GM12878 (cell line): ENCODE measurements around the gene CHRNA5. TPM values are rescaled to one million over a fixed set of nuclear protein-coding genes. Genes with fewer than 3 reads are reported as not detected.

Experiments
- ATAC-seq: fragments of 200-7000 bp; cut with Tn5 transposase; 3 replicates; pipeline ENCODE4 v1.9.1; 2020; ENCODE audit warnings: mild to moderate bottlenecking, moderate library complexity
- BruUV-seq: library from RNA; stranded (reverse); fragments of 400-500 nt; replicated peaks from 2 replicates; lab custom pipeline; 2021; lab: Mats Ljungman, UMichigan
- CTCF ChIA-PET: fragments of 300-600 bp; sonication (Branson Sonifier 250); formaldehyde crosslinking; extraction: SDS; loops from one replicate; lab custom pipeline; 2021; ENCODE audit warnings: inconsistent platforms; lab: Yijun Ruan, JAX
- POLR2A ChIA-PET: fragments of 350-600 bp; formaldehyde crosslinking; extraction: SDS; loops from one replicate; lab custom pipeline; 2021; ENCODE audit warnings: inconsistent platforms; lab: Charles Lee
- RAD21 ChIA-PET: fragments of 300-600 bp; sonication (Branson Sonifier 250); formaldehyde crosslinking; loops from one replicate; lab custom pipeline; 2023; ENCODE audit warnings: antibody characterized with exemption; ENCODE audit not compliant: unreplicated experiment; lab: Charles Lee
- SMC1A ChIA-PET: fragments of 300-600 bp; sonication (Branson Sonifier 250); formaldehyde crosslinking; loops from one replicate; lab custom pipeline; 2023; ENCODE audit not compliant: unreplicated experiment, uncharacterized antibody; lab: Charles Lee
- DNase-seq: peaks from one replicate; pipeline ENCODE4 v3.0.0-alpha.2; 2011; ENCODE audit warnings: low read depth, low spot score
- FAIRE-seq: peaks from 3 replicates; lab custom pipeline; 2011; peaks lifted over from hg19 to GRCh38; lab: Jason Lieb, UNC
- H2AFZ ChIP-seq: 2 replicates; pipeline ENCODE4 v1.6.0; 2011; ENCODE audit warnings: low read depth, low read length, control low read depth; ENCODE audit not compliant: control insufficient read depth
- H3K27ac ChIP-seq: 2 replicates; pipeline ENCODE4 v1.5.1; 2011; ENCODE audit warnings: control low read depth; ENCODE audit not compliant: control insufficient read depth, insufficient read depth
- H3K27me3 ChIP-seq, 2 experiments: replicated peaks in 1 of 2; 2 replicates each; pipeline versions ENCODE4 v1.6.0 to v1.6.1; 2011; ENCODE audit warnings: low read length in 1 of 2; ENCODE audit not compliant: control insufficient read depth in 2 of 2, insufficient read depth in 2 of 2
- H3K36me3 ChIP-seq, 2 experiments: 2 replicates each; pipeline ENCODE4 v1.5.1; 2011; ENCODE audit warnings: low read length in 1 of 2; ENCODE audit not compliant: control insufficient read depth in 2 of 2, insufficient read depth in 2 of 2
- H3K4me1 ChIP-seq: 2 replicates; pipeline ENCODE4 v1.6.1; 2011; ENCODE audit warnings: mild to moderate bottlenecking, low read length, moderate library complexity, mixed read lengths; ENCODE audit not compliant: control insufficient read depth, insufficient read depth
- H3K4me2 ChIP-seq: 2 replicates; pipeline ENCODE4 v1.6.0; 2011; ENCODE audit warnings: control low read depth; ENCODE audit not compliant: control insufficient read depth, insufficient read depth
- H3K4me3 ChIP-seq: fragments of 200-600 bp; sonication (generic); 2 replicates; pipeline ENCODE4 v1.5.1; 2016
- H3K79me2 ChIP-seq: 2 replicates; pipeline ENCODE4 v1.6.0; 2011; ENCODE audit warnings: low read length; ENCODE audit not compliant: control insufficient read depth, insufficient read depth
- H3K9ac ChIP-seq: 2 replicates; pipeline ENCODE4 v1.8.0; 2011; ENCODE audit warnings: low read length, control low read depth, mixed read lengths; ENCODE audit not compliant: control insufficient read depth, insufficient read depth
- H3K9me3 ChIP-seq: replicated peaks from 3 replicates; pipeline ENCODE4 v1.5.1; 2011; ENCODE audit warnings: mild to moderate bottlenecking, low read length; ENCODE audit not compliant: control insufficient read depth, insufficient read depth
- H4K20me1 ChIP-seq: 2 replicates; pipeline ENCODE4 v1.6.0; 2011; ENCODE audit not compliant: control insufficient read depth, insufficient read depth
- ATF7 ChIP-seq: fragments of 450-650 bp; IDR thresholded peaks from 2 replicates; pipeline ENCODE4 v1.6.1; 2016; ENCODE audit warnings: low read depth, mild to moderate bottlenecking
- EED ChIP-seq: sonication (generic); IDR thresholded peaks from 2 replicates; pipeline ENCODE4 v1.6.1; 2016; ENCODE audit warnings: antibody characterized with exemption, low read depth
- ELK1 ChIP-seq: IDR thresholded peaks from 2 replicates; pipeline ENCODE4 v1.6.1; 2012; ENCODE audit warnings: low read depth, low read length, improper control_type of control experiment
- EP300 ChIP-seq, 2 experiments: fragments of 150-350 bp in 1 of 2; IDR thresholded peaks; 2 replicates each; pipeline ENCODE4 v1.6.1; 2011 to 2012; ENCODE audit warnings: low read depth in 2 of 2, low read length in 2 of 2, borderline replicate concordance in 1 of 2, improper control_type of control experiment in 1 of 2, inconsistent platforms in 1 of 2; ENCODE audit not compliant: control insufficient read depth in 1 of 2
- HDAC6 ChIP-seq: fragments of 200-600 bp; sonication (generic); IDR thresholded peaks from one replicate; pipeline ENCODE4 v1.8.0; 2017; ENCODE audit warnings: antibody characterized with exemption; ENCODE audit not compliant: unreplicated experiment
- HDGF ChIP-seq: fragments of 450-650 bp; IDR thresholded peaks from 2 replicates; pipeline ENCODE4 v1.6.1; 2016; ENCODE audit warnings: antibody characterized with exemption
- MLLT1 ChIP-seq: fragments of 450-650 bp; IDR thresholded peaks from 2 replicates; pipeline ENCODE4 v1.6.1; 2016; ENCODE audit warnings: mild to moderate bottlenecking
- MTA3 ChIP-seq: IDR thresholded peaks from 2 replicates; pipeline ENCODE4 v1.6.1; 2012; ENCODE audit warnings: low read length, inconsistent platforms, borderline replicate concordance
- MYB ChIP-seq: fragments of 150-350 bp; IDR thresholded peaks from 2 replicates; pipeline ENCODE4 v1.6.1; 2014; ENCODE audit warnings: mild to moderate bottlenecking, low read depth, low read length, borderline replicate concordance
- POLR2AphosphoS5 ChIP-seq: IDR thresholded peaks from 2 replicates; pipeline ENCODE4 v1.6.1; 2011; ENCODE audit warnings: mild to moderate bottlenecking, low read length, inconsistent platforms
- TCF3 ChIP-seq: IDR thresholded peaks from 2 replicates; pipeline ENCODE4 v1.6.1; 2012; ENCODE audit warnings: low read depth, mild to moderate bottlenecking, low read length, borderline replicate concordance; ENCODE audit not compliant: insufficient read depth
- ZBED1 ChIP-seq: IDR thresholded peaks from 2 replicates; pipeline ENCODE4 v1.6.1; 2016; ENCODE audit warnings: borderline replicate concordance
- ZBTB11 ChIP-seq: fragments of 450-650 bp; formaldehyde crosslinking; IDR thresholded peaks from 2 replicates; pipeline ENCODE4 v1.5.0; 2022; ENCODE audit warnings: mild to moderate bottlenecking, missing genetic modification characterization
- WGBS: methylation state at CpG from one replicate; pipeline ENCODE4 v1.1.6; 2016; ENCODE audit warnings: low lambda C conversion rate; ENCODE audit not compliant: insufficient replicate concordance, insufficient coverage; ENCODE audit errors: missing lambda C conversion rate; 5-methylcytosine and 5-hydroxymethylcytosine counted together
- in situ Hi-C: fragments of 300-500 bp; cut with MboI; formaldehyde crosslinking; loops from 9 replicates; pipeline ENCODE4 v1.14.3; 2018; ENCODE audit warnings: mixed read lengths
- intact Hi-C: fragments of 100-400 bp; cut with micrococcal nuclease; formaldehyde crosslinking; loops from one replicate; pipeline ENCODE4 v1.14.2; 2022; ENCODE audit not compliant: unreplicated experiment
- polyA plus RNA-seq, 11 experiments: library from polyadenylated mRNA; depleted of rRNA in 4 of 11; unstranded in 6 of 11; stranded (reverse) in 5 of 11; fragments of >200 nt; fragmentation: Nextera tagmentation in 4 of 11; fragmentation: Illumina TruSeq in 1 of 11; extraction: Ambion mirVana in 4 of 11; extraction: Trizol in 1 of 11; gene quantifications; 1 replicate in 1 of 11; 2 replicates in 10 of 11; pipeline versions ENCODE4 v1.2.1 to v1.2.3, GENCODE V29; 2011 to 2016; ENCODE audit warnings: inconsistent platforms in 2 of 11, missing spikeins in 2 of 11, low read depth in 1 of 11
- total RNA-seq, 4 experiments: library from RNA; depleted of rRNA in 3 of 4; stranded (reverse); fragments of >200 nt in 3 of 4; fragmentation: Illumina TruSeq in 1 of 4; extraction: Trizol in 1 of 4; gene quantifications; 2 replicates each; pipeline versions ENCODE4 v1.2.1 to v1.2.3, GENCODE V29; 2013 to 2021

Gene CHRNA5
- total and polyA plus RNA-seq, 10 of the 15 experiments (the other 5 are each of a cell fraction or from before 2014, with no cell fraction given), result 0.74 to 21.4 (median 12.7) TPM

GRCh38 chr15:78620527-78621421, 55.5 kb downstream of the CHRNA5 start, which contains the start of gene CHRNA3:
TSS of gene CHRNA3 (minus strand) at chr15:78620996. CDS start at chr15:78620794, 202 bp downstream.
- WGBS, result 12% methylated on average over 38 of the region's 102 CpGs
- no peaks in the 10 kb centered on the region for H3K79me2 ChIP-seq
- no peak within 1 kb of the TSS for H3K9ac ChIP-seq
- TF ChIP-seq TCF3, result no peak
- no peak for TF ChIP-seq ATF7
- no peak for TF ChIP-seq HDGF
- TF ChIP-seq ZBTB11 (CRISPR knock-in tag), result no peak
- TF ChIP-seq ZBED1, result no peak
- no peak for TF ChIP-seq MLLT1
- TF ChIP-seq MTA3, result no peak
- TF ChIP-seq EED, result no peak
- no peak for TF ChIP-seq MYB
- no peak for TF ChIP-seq POLR2AphosphoS5
- TF ChIP-seq ELK1, result no peak
- no peak for TF ChIP-seq EP300 (IDR thresholded peaks at IDR 0.05; ENCODE audit: borderline replicate concordance in 1 of 2, control insufficient read depth in 1 of 2, low read depth in 2 of 2, low read length in 2 of 2)
- TF ChIP-seq HDAC6, result no peak
- no peak within 1 kb of the TSS for H3K4me3 ChIP-seq
- intact Hi-C loops (no loop called here), in situ Hi-C loops (no loop called here)
- CTCF ChIA-PET, result interaction anchor here (1.3 kb wide), 1 partner anchor 89 kb away, joined by 4 read pairs; no protein-coding TSS in a partner anchor
- no peak within 1 kb of the TSS for H2AFZ ChIP-seq
- no peak for ATAC-seq
- POLR2A ChIA-PET, result no interaction called here
- RAD21 ChIA-PET, result interaction anchor here (1.0 kb wide), 1 partner anchor 18 kb away, joined by 4 read pairs; no protein-coding TSS in a partner anchor
- H3K9me3 ChIP-seq, result no peaks in the 10 kb centered on the region
- no peaks in the 10 kb centered on the region for H3K4me1 ChIP-seq
- no peaks in the 10 kb centered on the region for H3K36me3 ChIP-seq
- SMC1A ChIA-PET, result no interaction called here
- no peaks in the 10 kb centered on the region for H4K20me1 ChIP-seq
- no peak within 1 kb of the TSS for H3K27ac ChIP-seq
- peaks cover 5 to 9% of the 10 kb centered on the region in 2 experiments for H3K27me3 ChIP-seq
- no peak for FAIRE-seq
- no peak for DNase-seq
- no TSS peak for BruUV-seq
- H3K4me2 ChIP-seq, result no peak within 1 kb of the TSS
